CD4-positive, alpha-beta memory T cell (primary cell): Measurements from ENCODE around the gene USP47. TPM values are rescaled to one million over a fixed set of nuclear protein-coding genes. Genes with fewer than 3 reads are reported as not detected.

ENCODE experiments used
- CTCF ChIA-PET: fragments of 350-600 bp; sonication (Branson Sonifier 250); formaldehyde crosslinking; loops from one replicate; lab custom pipeline; 2021; ENCODE audit warnings: inconsistent platforms; ENCODE audit not compliant: partially characterized antibody; lab: Charles Lee
- POLR2A ChIA-PET: fragments of 350-600 bp; sonication (Branson Sonifier 250); formaldehyde crosslinking; loops from one replicate; lab custom pipeline; 2021; ENCODE audit not compliant: partially characterized antibody; lab: Charles Lee
- DNase-seq, 5 donors: peaks; one replicate each; pipeline versions ENCODE4 v3.0.0 to v3.0.0-alpha.2; 2020 to 2022; ENCODE audit warnings: mixed read lengths in 1 of 5
- H3K27ac ChIP-seq: one replicate; pipeline ENCODE4 v1.7.0; 2013; ENCODE audit warnings: low read depth, low read length
- H3K27me3 ChIP-seq: 2 replicates; pipeline ENCODE4 v1.7.0; 2013; ENCODE audit warnings: mild to moderate bottlenecking, low read length, moderate library complexity; ENCODE audit not compliant: insufficient read depth
- H3K36me3 ChIP-seq: 2 replicates; pipeline ENCODE4 v1.7.0; 2013; ENCODE audit warnings: mild to moderate bottlenecking, low read length, moderate library complexity; ENCODE audit not compliant: insufficient read depth
- H3K4me1 ChIP-seq: 2 replicates; pipeline ENCODE4 v1.7.0; 2013; ENCODE audit warnings: mild to moderate bottlenecking, low read length, moderate library complexity; ENCODE audit not compliant: insufficient read depth
- H3K4me3 ChIP-seq, 2 donors: one replicate each; pipeline ENCODE4 v1.7.0; 2013; ENCODE audit warnings: low read length in 2 of 2, mild to moderate bottlenecking in 1 of 2
- H3K9me3 ChIP-seq, 2 donors: one replicate each; pipeline ENCODE4 v1.7.0; 2013; ENCODE audit warnings: low read length in 2 of 2, control low read depth in 1 of 2; ENCODE audit not compliant: control insufficient read depth in 1 of 2
- H3K27ac Mint-ChIP-seq, 7 donors: one replicate each; pipeline ENCODE4 v1.8.0; 2020 to 2021; ENCODE audit warnings: mixed read lengths in 7 of 7, mild to moderate bottlenecking in 6 of 7, inconsistent platforms in 3 of 7, moderate library complexity in 3 of 7
- H3K27me3 Mint-ChIP-seq, 2 donors: one replicate each; pipeline ENCODE4 v1.8.0; 2020 to 2021; ENCODE audit warnings: mixed read lengths in 2 of 2
- H3K36me3 Mint-ChIP-seq, 2 donors: one replicate each; pipeline ENCODE4 v1.8.0; 2020 to 2021; ENCODE audit warnings: mixed read lengths in 2 of 2, inconsistent platforms in 1 of 2, mild to moderate bottlenecking in 1 of 2
- H3K4me1 Mint-ChIP-seq, 4 donors: one replicate each; pipeline ENCODE4 v1.8.0; 2020 to 2021; ENCODE audit warnings: mixed read lengths in 4 of 4, mild to moderate bottlenecking in 1 of 4
- H3K4me3 Mint-ChIP-seq, 8 donors: one replicate each; pipeline ENCODE4 v1.8.0; 2020 to 2021; ENCODE audit warnings: mixed read lengths in 8 of 8, mild to moderate bottlenecking in 7 of 8, moderate library complexity in 6 of 8, inconsistent platforms in 3 of 8
- H3K9me3 Mint-ChIP-seq, 8 donors: one replicate each; pipeline ENCODE4 v1.8.0; 2020 to 2021; ENCODE audit warnings: mixed read lengths in 8 of 8, mild to moderate bottlenecking in 5 of 8, inconsistent platforms in 3 of 8, moderate library complexity in 1 of 8
- intact Hi-C: fragments of 100-400 bp; cut with micrococcal nuclease; formaldehyde crosslinking; loops from one replicate; pipeline ENCODE4 v1.15.1; 2023
- polyA plus RNA-seq, 2 donors: library from polyadenylated mRNA; unstranded; fragments of 300-500 nt; fragmentation: Illumina TruSeq; gene quantifications; one replicate each; pipeline ENCODE4 v1.2.3, GENCODE V29; 2021
- total RNA-seq, 2 experiments: library from RNA; stranded (reverse); gene quantifications; one replicate each; pipeline ENCODE4 v1.2.3, GENCODE V29; 2021

Gene USP47
- total and polyA plus RNA-seq, 4 experiments from 2014 or later: 43.7 to 65.9 (median 56.9) TPM

GRCh38 chr11:11982461-11982860 lies 140.7 kb downstream of the USP47 start:
- H3K9me3 Mint-ChIP-seq: no peaks in the 10 kb centered on the region
- ChIA-PET POLR2A (no interaction called here), CTCF (no interaction called here)
- H3K4me3 Mint-ChIP-seq: no peak overlapping the region
- H3K4me1 Mint-ChIP-seq: peaks cover 0 to 1% (median under 1%) of the 10 kb centered on the region in 4 donors
- H3K27ac Mint-ChIP-seq: no peak overlapping the region
- Histone ChIP-seq H3K4me3 (no peak overlapping the region), H3K27ac (no peak overlapping the region), H3K4me1 (no peaks in the 10 kb centered on the region), H3K36me3 (no peaks in the 10 kb centered on the region), H3K9me3 (no peaks in the 10 kb centered on the region), H3K27me3 (no peaks in the 10 kb centered on the region)
- H3K36me3 Mint-ChIP-seq: no peaks in the 10 kb centered on the region
- no peak for DNase-seq
- intact Hi-C loops: no loop called here
- peaks cover 1 to 2% of the 10 kb centered on the region in 2 donors for H3K27me3 Mint-ChIP-seq

GRCh38 chr11:11982975-11983374 lies 141.2 kb downstream of the USP47 start:
- Histone ChIP-seq H3K9me3 (no peaks in the 10 kb centered on the region), H3K36me3 (no peaks in the 10 kb centered on the region), H3K4me3 (no peak overlapping the region), H3K4me1 (no peaks in the 10 kb centered on the region), H3K27me3 (no peaks in the 10 kb centered on the region), H3K27ac (no peak overlapping the region)
- ChIA-PET CTCF (no interaction called here), POLR2A (no interaction called here)
- DNase-seq: no peak
- peaks cover 1 to 2% of the 10 kb centered on the region in 2 donors for H3K27me3 Mint-ChIP-seq
- peaks cover 0 to 6% (median 4%) of the 10 kb centered on the region in 4 donors for H3K4me1 Mint-ChIP-seq
- no peak overlapping the region for H3K27ac Mint-ChIP-seq
- H3K36me3 Mint-ChIP-seq: no peaks in the 10 kb centered on the region
- intact Hi-C loops: no loop called here
- no peak overlapping the region for H3K4me3 Mint-ChIP-seq
- H3K9me3 Mint-ChIP-seq: no peaks in the 10 kb centered on the region

GRCh38 chr11:11983427-11983826 lies 141.7 kb downstream of the USP47 start:
- Mint-ChIP-seq H3K27me3 (peaks cover 1 to 2% of the 10 kb centered on the region in 2 donors), H3K4me1 (peaks cover 0 to 6% (median 4%) of the 10 kb centered on the region in 4 donors), H3K4me3 (no peak overlapping the region), H3K9me3 (no peaks in the 10 kb centered on the region), H3K36me3 (no peaks in the 10 kb centered on the region), H3K27ac (no peak overlapping the region)
- no peaks in the 10 kb centered on the region for H3K9me3 ChIP-seq
- no peak for DNase-seq
- no peak overlapping the region for H3K27ac ChIP-seq
- H3K4me3 ChIP-seq: no peak overlapping the region
- H3K4me1 ChIP-seq: no peaks in the 10 kb centered on the region
- ChIA-PET POLR2A (no interaction called here), CTCF (no interaction called here)
- H3K27me3 ChIP-seq: no peaks in the 10 kb centered on the region
- no peaks in the 10 kb centered on the region for H3K36me3 ChIP-seq
- intact Hi-C loops: no loop called here

- CTCF ChIA-PET: interaction anchor here (1.6 kb wide), 1 partner anchor 15 kb away, joined by 3 read pairs; no protein-coding TSS in a partner anchor
- no peak overlapping the region for H3K4me3 ChIP-seq
- no peaks in the 10 kb centered on the region for H3K27me3 ChIP-seq
- Mint-ChIP-seq H3K27ac (no peak overlapping the region), H3K9me3 (no peaks in the 10 kb centered on the region), H3K4me3 (no peak overlapping the region), H3K27me3 (peaks cover 2% of the 10 kb centered on the region in 2 donors), H3K4me1 (peaks cover 0 to 6% (median 4%) of the 10 kb centered on the region in 4 donors), H3K36me3 (no peaks in the 10 kb centered on the region)
- intact Hi-C loops: no loop called here
- no peak for DNase-seq
- H3K4me1 ChIP-seq: no peaks in the 10 kb centered on the region
- POLR2A ChIA-PET: no interaction called here
- H3K36me3 ChIP-seq: no peaks in the 10 kb centered on the region
- H3K27ac ChIP-seq: no peak overlapping the region
- H3K9me3 ChIP-seq: no peaks in the 10 kb centered on the region
Measured at GRCh38 chr11:11984563-11984962, 142.8 kb downstream of the USP47 start.

- intact Hi-C loops: no loop called here
- H3K36me3 Mint-ChIP-seq: no peaks in the 10 kb centered on the region
- Histone ChIP-seq H3K4me3 (no peak overlapping the region), H3K36me3 (no peaks in the 10 kb centered on the region), H3K27ac (no peak overlapping the region), H3K4me1 (no peaks in the 10 kb centered on the region), H3K9me3 (no peaks in the 10 kb centered on the region), H3K27me3 (no peaks in the 10 kb centered on the region)
- no peak overlapping the region for H3K4me3 Mint-ChIP-seq
- CTCF ChIA-PET: interaction anchor here (1.6 kb wide), 1 partner anchor 15 kb away, joined by 3 read pairs; no protein-coding TSS in a partner anchor
- peaks cover 2% of the 10 kb centered on the region in 2 donors for H3K27me3 Mint-ChIP-seq
- no peaks in the 10 kb centered on the region for H3K9me3 Mint-ChIP-seq
- POLR2A ChIA-PET: no interaction called here
- no peak overlapping the region for H3K27ac Mint-ChIP-seq
- H3K4me1 Mint-ChIP-seq: peaks cover 0 to 6% (median 4%) of the 10 kb centered on the region in 4 donors
- DNase-seq: no peak
Measured at GRCh38 chr11:11985016-11985715, 143.4 kb downstream of the USP47 start.

- Mint-ChIP-seq H3K4me3 (no peak overlapping the region), H3K4me1 (peaks cover 0 to 6% (median 4%) of the 10 kb centered on the region in 4 donors), H3K27me3 (peaks cover 0 to 2% of the 10 kb centered on the region in 2 donors), H3K27ac (no peak overlapping the region), H3K36me3 (no peaks in the 10 kb centered on the region), H3K9me3 (no peaks in the 10 kb centered on the region)
- ChIA-PET CTCF (no interaction called here), POLR2A (no interaction called here)
- Histone ChIP-seq H3K27me3 (no peaks in the 10 kb centered on the region), H3K27ac (no peak overlapping the region), H3K4me1 (no peaks in the 10 kb centered on the region), H3K9me3 (no peaks in the 10 kb centered on the region), H3K4me3 (no peak overlapping the region), H3K36me3 (no peaks in the 10 kb centered on the region)
- no peak for DNase-seq
- intact Hi-C loops: no loop called here
Measured at GRCh38 chr11:11985954-11986949, 144.5 kb downstream of the USP47 start.

GRCh38 chr11:11987503-11988022 lies 145.8 kb downstream of the USP47 start:
- no peak overlapping the region for H3K4me3 ChIP-seq
- no peak overlapping the region for H3K27ac ChIP-seq
- DNase-seq: no peak
- H3K9me3 ChIP-seq: no peaks in the 10 kb centered on the region
- Mint-ChIP-seq H3K36me3 (no peaks in the 10 kb centered on the region), H3K4me3 (no peak overlapping the region), H3K9me3 (no peaks in the 10 kb centered on the region), H3K4me1 (peaks cover 0 to 6% (median 4%) of the 10 kb centered on the region in 4 donors), H3K27me3 (peaks cover 2 to 4% of the 10 kb centered on the region in 2 donors), H3K27ac (peak overlapping the region in 2 of 7 donors; percentile 37 to 59)
- no peaks in the 10 kb centered on the region for H3K4me1 ChIP-seq
- intact Hi-C loops: no loop called here
- ChIA-PET POLR2A (no interaction called here), CTCF (no interaction called here)
- no peaks in the 10 kb centered on the region for H3K27me3 ChIP-seq
- no peaks in the 10 kb centered on the region for H3K36me3 ChIP-seq
